CD4-positive, CD25-positive, alpha-beta regulatory T cell (primary cell): ENCODE results near the gene DCUN1D3. TPM values are rescaled to one million over a fixed set of nuclear protein-coding genes. Genes with fewer than 3 reads are reported as not detected.

Experiments used
- ATAC-seq, 2 donors: fragments of 150-1000 bp; cut with Tn5 transposase; one replicate each; pipeline ENCODE4 v1.10.0; 2021; ENCODE audit warnings: low read depth in 2 of 2, moderate number of reproducible peaks in 2 of 2, moderate library complexity in 1 of 2
- DNase-seq, 3 donors: peaks; one replicate each; pipeline versions ENCODE4 v3.0.0 to v3.0.0-alpha.2; 2012 to 2022; ENCODE audit warnings: mixed read lengths in 1 of 3
- H3K27ac ChIP-seq: one replicate; pipeline ENCODE4 v1.7.0; 2013; ENCODE audit warnings: mild to moderate bottlenecking, low read length; ENCODE audit not compliant: insufficient read depth, poor library complexity, severe bottlenecking
- H3K27me3 ChIP-seq: one replicate; pipeline ENCODE4 v1.7.0; 2013; ENCODE audit warnings: low read length; ENCODE audit not compliant: control insufficient read depth, insufficient read depth
- H3K36me3 ChIP-seq: one replicate; pipeline ENCODE4 v1.7.0; 2013; ENCODE audit warnings: mild to moderate bottlenecking, low read length, moderate library complexity; ENCODE audit not compliant: control insufficient read depth, insufficient read depth
- H3K4me1 ChIP-seq: 2 replicates; pipeline ENCODE4 v1.7.0; 2013; ENCODE audit warnings: mild to moderate bottlenecking, low read length; ENCODE audit not compliant: insufficient read depth, control insufficient read depth, poor library complexity, severe bottlenecking
- H3K4me3 ChIP-seq: one replicate; pipeline ENCODE4 v1.7.0; 2013; ENCODE audit warnings: low read depth, mild to moderate bottlenecking, low read length, moderate library complexity
- H3K9me3 ChIP-seq, 2 experiments: 1 replicate in 1 of 2; 2 replicates in 1 of 2; pipeline ENCODE4 v1.7.0; 2013; ENCODE audit warnings: low read length in 2 of 2, mild to moderate bottlenecking in 1 of 2, moderate library complexity in 1 of 2; ENCODE audit not compliant: control insufficient read depth in 2 of 2
- H3K27ac Mint-ChIP-seq, 3 donors: one replicate each; pipeline ENCODE4 v1.8.0; 2020 to 2022; ENCODE audit warnings: mild to moderate bottlenecking in 3 of 3, mixed read lengths in 3 of 3, moderate library complexity in 2 of 3
- H3K27me3 Mint-ChIP-seq: one replicate; pipeline ENCODE4 v1.8.0; 2022; ENCODE audit warnings: mild to moderate bottlenecking, mixed read lengths
- H3K36me3 Mint-ChIP-seq: one replicate; pipeline ENCODE4 v1.8.0; 2020; ENCODE audit warnings: mixed read lengths
- H3K4me1 Mint-ChIP-seq, 4 donors: one replicate each; pipeline ENCODE4 v1.8.0; 2020 to 2022; ENCODE audit warnings: mixed read lengths in 4 of 4, mild to moderate bottlenecking in 1 of 4
- H3K4me3 Mint-ChIP-seq, 4 donors: one replicate each; pipeline ENCODE4 v1.8.0; 2020 to 2022; ENCODE audit warnings: mild to moderate bottlenecking in 4 of 4, mixed read lengths in 4 of 4, moderate library complexity in 3 of 4
- H3K9me3 Mint-ChIP-seq, 7 donors: one replicate each; pipeline ENCODE4 v1.8.0; 2020 to 2022; ENCODE audit warnings: mixed read lengths in 7 of 7, mild to moderate bottlenecking in 3 of 7, moderate library complexity in 2 of 7
- polyA plus RNA-seq, 4 donors: library from polyadenylated mRNA; unstranded; fragments of 300-500 nt; fragmentation: Illumina TruSeq; gene quantifications; one replicate each; pipeline ENCODE4 v1.2.3, GENCODE V29; 2021
- total RNA-seq: library from RNA; stranded (reverse); gene quantifications from one replicate; pipeline ENCODE4 v1.2.3, GENCODE V29; 2022

DCUN1D3 gene
- total and polyA plus RNA-seq, 5 donors from 2014 or later = 0.52 to 4.8 (median 1.7) TPM

GRCh38 chr16:20833086-20833485 is 67.1 kb downstream of the DCUN1D3 start:
- H3K9me3 Mint-ChIP-seq = peaks cover 0 to 24% (median 3%) of the 10 kb centered on the region in 7 donors
- peaks cover 22% of the 10 kb centered on the region for H3K36me3 Mint-ChIP-seq
- H3K4me1 Mint-ChIP-seq = peaks cover 0 to 14% (median 2%) of the 10 kb centered on the region in 4 donors
- ATAC-seq (no peak), DNase-seq (no peak)
- Histone ChIP-seq H3K4me1 (no peaks in the 10 kb centered on the region), H3K27me3 (no peaks in the 10 kb centered on the region), H3K9me3 (no peaks in the 10 kb centered on the region), H3K4me3 (no peak overlapping the region), H3K36me3 (no peaks in the 10 kb centered on the region), H3K27ac (no peak overlapping the region)
- H3K27me3 Mint-ChIP-seq = no peaks in the 10 kb centered on the region
- H3K4me3 Mint-ChIP-seq = no peak overlapping the region
- H3K27ac Mint-ChIP-seq = no peak overlapping the region

DNA sequence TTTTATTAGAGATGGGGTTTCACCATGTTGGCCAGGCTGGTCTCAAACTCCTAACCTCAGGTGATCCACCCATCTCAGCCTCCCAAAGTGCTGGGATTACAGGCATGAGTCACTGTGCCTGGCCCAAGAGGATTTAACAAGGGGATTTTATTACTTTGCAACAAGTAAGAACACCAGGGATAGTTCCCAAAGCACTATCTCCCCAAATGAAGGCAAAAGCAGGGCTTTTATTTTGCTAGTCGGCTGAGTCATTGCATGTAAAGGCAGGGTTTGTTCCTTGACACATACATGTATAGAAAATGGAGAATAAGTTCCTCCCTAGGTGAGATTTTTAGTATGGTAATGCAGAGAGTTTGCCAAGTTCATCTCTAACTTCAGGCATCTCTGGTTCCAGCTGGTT is 69.8 kb downstream of the DCUN1D3 start:
- DNase-seq = no peak
- H3K4me1 Mint-ChIP-seq = peaks cover 0 to 14% (median 2%) of the 10 kb centered on the region in 4 donors
- no peak overlapping the region for H3K4me3 ChIP-seq
- H3K27ac Mint-ChIP-seq = no peak overlapping the region
- H3K27me3 Mint-ChIP-seq = no peaks in the 10 kb centered on the region
- H3K36me3 ChIP-seq = no peaks in the 10 kb centered on the region
- ATAC-seq = no peak
- no peaks in the 10 kb centered on the region for H3K4me1 ChIP-seq
- H3K9me3 ChIP-seq = no peaks in the 10 kb centered on the region
- no peak overlapping the region for H3K27ac ChIP-seq
- H3K36me3 Mint-ChIP-seq = peaks cover 9% of the 10 kb centered on the region
- no peak overlapping the region for H3K4me3 Mint-ChIP-seq
- peaks cover 0 to 9% (median 1%) of the 10 kb centered on the region in 7 donors for H3K9me3 Mint-ChIP-seq
- H3K27me3 ChIP-seq = no peaks in the 10 kb centered on the region

DNA sequence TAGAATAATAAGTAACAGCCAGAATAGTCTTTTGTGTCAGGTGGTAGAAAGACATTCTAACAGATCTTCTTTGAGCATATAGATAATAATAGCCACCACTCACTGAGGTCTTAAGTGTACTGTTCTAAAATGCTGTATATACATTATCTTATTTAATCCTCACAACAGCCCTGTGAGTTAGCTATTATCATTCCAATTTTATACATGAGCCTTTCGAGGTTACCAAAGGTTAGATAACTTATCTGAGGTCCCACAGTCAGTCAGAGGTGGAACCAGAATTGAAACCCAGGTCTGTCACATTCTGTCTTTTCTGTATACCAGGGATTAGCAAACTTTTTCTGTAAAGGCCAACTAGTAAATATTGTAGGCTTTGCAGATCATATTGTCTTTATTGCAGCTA is 70.6 kb downstream of the DCUN1D3 start:
- ATAC-seq (no peak), DNase-seq (no peak)
- Histone ChIP-seq H3K27ac (no peak overlapping the region), H3K27me3 (no peaks in the 10 kb centered on the region), H3K36me3 (no peaks in the 10 kb centered on the region), H3K4me1 (no peaks in the 10 kb centered on the region), H3K9me3 (no peaks in the 10 kb centered on the region), H3K4me3 (no peak overlapping the region)
- Mint-ChIP-seq H3K27ac (no peak overlapping the region), H3K27me3 (no peaks in the 10 kb centered on the region), H3K36me3 (peaks cover 2% of the 10 kb centered on the region), H3K4me1 (peaks cover 0 to 14% (median 2%) of the 10 kb centered on the region in 4 donors), H3K4me3 (no peak overlapping the region), H3K9me3 (peaks cover 0 to 2% (median 0%) of the 10 kb centered on the region in 7 donors)

GRCh38 chr16:20826039-20826566 is 74.1 kb downstream of the DCUN1D3 start:
- Mint-ChIP-seq H3K4me3 (no peak overlapping the region), H3K27ac (no peak overlapping the region), H3K36me3 (no peaks in the 10 kb centered on the region), H3K9me3 (no peaks in the 10 kb centered on the region), H3K4me1 (peaks cover 0 to 9% (median 2%) of the 10 kb centered on the region in 4 donors), H3K27me3 (no peaks in the 10 kb centered on the region)
- Histone ChIP-seq H3K27me3 (no peaks in the 10 kb centered on the region), H3K4me3 (no peak overlapping the region), H3K9me3 (no peaks in the 10 kb centered on the region), H3K36me3 (no peaks in the 10 kb centered on the region), H3K4me1 (no peaks in the 10 kb centered on the region), H3K27ac (no peak overlapping the region)
- DNase-seq (no peak), ATAC-seq (no peak)

GRCh38 chr16:20822521-20823325 is 77.4 kb downstream of the DCUN1D3 start:
- Mint-ChIP-seq H3K36me3 (no peaks in the 10 kb centered on the region), H3K4me3 (no peak overlapping the region), H3K27me3 (no peaks in the 10 kb centered on the region), H3K27ac (no peak overlapping the region), H3K9me3 (peaks cover 0 to 2% (median 0%) of the 10 kb centered on the region in 7 donors), H3K4me1 (peaks cover 0 to 9% (median 2%) of the 10 kb centered on the region in 4 donors)
- DNase-seq (peak in 1 of 3 donors; percentile 9), ATAC-seq (no peak)
- Histone ChIP-seq H3K4me1 (no peaks in the 10 kb centered on the region), H3K27me3 (no peaks in the 10 kb centered on the region), H3K36me3 (no peaks in the 10 kb centered on the region), H3K27ac (no peak overlapping the region), H3K4me3 (no peak overlapping the region), H3K9me3 (no peaks in the 10 kb centered on the region)

DNA sequence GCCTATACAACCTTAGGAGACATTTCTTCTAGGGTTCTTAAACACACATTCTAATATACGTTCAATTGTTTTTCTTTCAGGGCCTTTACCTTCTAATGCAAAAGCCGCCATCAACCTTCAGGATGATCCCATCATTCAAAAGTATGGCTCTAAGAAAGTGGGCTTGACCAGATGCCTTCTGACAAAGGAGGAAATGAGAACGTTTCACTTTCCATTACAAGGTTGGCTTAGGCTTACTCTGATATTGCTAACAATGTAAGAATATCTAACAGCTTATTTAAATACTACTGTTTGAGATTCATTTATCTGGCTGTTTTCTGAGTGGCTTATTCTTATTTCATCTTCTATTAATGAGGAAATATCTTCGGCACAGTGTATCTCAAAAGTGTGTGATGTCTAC is 78.5 kb downstream of the DCUN1D3 start:
- DNase-seq (no peak), ATAC-seq (no peak)
- Mint-ChIP-seq H3K27ac (no peak overlapping the region), H3K4me1 (peaks cover 0 to 10% (median 2%) of the 10 kb centered on the region in 4 donors), H3K9me3 (peaks cover 0 to 2% (median 0%) of the 10 kb centered on the region in 7 donors), H3K27me3 (no peaks in the 10 kb centered on the region), H3K36me3 (no peaks in the 10 kb centered on the region), H3K4me3 (no peak overlapping the region)
- Histone ChIP-seq H3K27ac (no peak overlapping the region), H3K9me3 (no peaks in the 10 kb centered on the region), H3K36me3 (no peaks in the 10 kb centered on the region), H3K4me1 (no peaks in the 10 kb centered on the region), H3K27me3 (no peaks in the 10 kb centered on the region), H3K4me3 (no peak overlapping the region)

DNA sequence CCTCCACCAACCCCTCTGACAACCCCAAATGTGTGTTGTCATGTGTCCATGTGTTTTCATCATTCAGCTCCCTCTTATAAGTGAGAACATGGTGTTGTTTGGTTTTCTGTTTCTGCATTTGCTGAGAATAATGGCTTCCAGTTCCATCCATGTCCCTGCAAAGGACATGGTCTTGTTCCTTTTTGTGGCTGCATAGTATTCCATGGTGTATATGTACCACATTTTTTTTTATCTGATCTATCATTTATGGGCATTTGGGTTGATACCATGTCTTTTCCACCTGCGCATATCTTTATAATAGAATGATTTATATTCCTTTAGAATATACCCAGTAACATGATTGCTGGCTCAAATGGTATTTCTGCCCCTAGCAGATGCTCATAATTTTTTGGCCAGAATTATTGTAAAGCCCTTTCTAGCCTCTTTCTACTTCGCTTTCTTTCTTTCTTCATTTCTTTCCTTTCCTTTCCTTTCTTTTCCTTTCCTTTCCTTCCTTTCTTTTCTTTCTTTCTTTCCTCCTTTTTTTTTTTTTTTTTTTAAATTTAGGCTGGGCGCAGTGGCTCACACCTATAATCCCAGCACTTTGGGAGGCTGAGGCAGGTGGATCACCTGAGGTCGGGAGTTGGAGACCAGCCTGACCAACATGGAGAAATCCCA is 81.1 kb downstream of the DCUN1D3 start:
- no peak overlapping the region for H3K4me3 Mint-ChIP-seq
- peaks cover 0 to 2% (median 0%) of the 10 kb centered on the region in 7 donors for H3K9me3 Mint-ChIP-seq
- no peak overlapping the region for H3K4me3 ChIP-seq
- no peaks in the 10 kb centered on the region for H3K27me3 Mint-ChIP-seq
- no peaks in the 10 kb centered on the region for H3K27me3 ChIP-seq
- H3K27ac ChIP-seq = no peak overlapping the region
- no peak overlapping the region for H3K27ac Mint-ChIP-seq
- DNase-seq (no peak), ATAC-seq (no peak)
- no peaks in the 10 kb centered on the region for H3K36me3 ChIP-seq
- peaks cover 2 to 25% (median 7%) of the 10 kb centered on the region in 4 donors for H3K4me1 Mint-ChIP-seq
- H3K4me1 ChIP-seq = peaks cover 7% of the 10 kb centered on the region
- no peaks in the 10 kb centered on the region for H3K36me3 Mint-ChIP-seq
- no peaks in the 10 kb centered on the region for H3K9me3 ChIP-seq
